ENCODE measurements around the gene CRADD.

The CRADD gene

GRCh38 chr12:93790472-93791152, 113.4 kb downstream of the CRADD start:
- TF ChIP-seq CTCF (conservative IDR thresholded peaks at IDR 0.05; ENCODE audit: low read depth): no peak
- DNase-seq (ENCODE audit: low spot score): peak; percentile 82
- H3K27ac ChIP-seq: no peak overlapping the region
- POLR2A ChIA-PET (ENCODE audit: low non-redundant PET): no interaction called here
- CTCF ChIA-PET: interaction anchor here (0.6 to 0.7 kb wide), 2 partner anchors 21 to 1550 kb away, joined by 3 read pairs; no protein-coding TSS in a partner anchor

GRCh38 chr12:93793007-93793406, 115.8 kb downstream of the CRADD start:
- no peak overlapping the region for H3K27ac ChIP-seq
- ChIA-PET CTCF (no interaction called here), POLR2A (ENCODE audit: low non-redundant PET) (no interaction called here)
- DNase-seq (ENCODE audit: low spot score): no peak
- TF ChIP-seq CTCF (conservative IDR thresholded peaks at IDR 0.05; ENCODE audit: low read depth): no peak

DNA sequence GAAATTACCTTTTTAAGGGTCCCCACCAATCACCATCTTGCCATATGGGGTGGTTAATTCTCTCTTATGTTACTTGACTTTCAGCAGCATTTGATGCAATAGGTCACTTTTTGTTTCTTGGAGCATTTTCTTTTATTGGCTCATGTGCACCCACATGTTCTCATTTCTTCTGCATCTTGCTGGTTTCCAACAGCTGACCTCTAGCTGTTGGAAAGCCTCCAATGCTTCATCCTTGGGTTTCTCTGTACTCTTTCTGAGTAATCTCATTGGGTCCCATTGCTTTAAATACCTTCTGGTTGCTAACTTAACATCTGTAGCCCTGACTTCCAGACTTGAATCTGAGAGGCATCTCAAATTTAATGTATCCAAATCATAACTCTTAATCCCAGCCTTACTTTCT, 116.8 kb downstream of the CRADD start:
- TF ChIP-seq CTCF (conservative IDR thresholded peaks at IDR 0.05; ENCODE audit: low read depth): no peak
- POLR2A ChIA-PET (ENCODE audit: low non-redundant PET): no interaction called here
- no peak for DNase-seq (ENCODE audit: low spot score)
- CTCF ChIA-PET: interaction anchor here (0.6 kb wide), 1 partner anchor 13 kb away, joined by 3 read pairs; no protein-coding TSS in a partner anchor
- no peak overlapping the region for H3K27ac ChIP-seq

GRCh38 chr12:93794738-93795137, 117.6 kb downstream of the CRADD start:
- POLR2A ChIA-PET (ENCODE audit: low non-redundant PET): no interaction called here
- no peak for DNase-seq (ENCODE audit: low spot score)
- CTCF ChIA-PET: no interaction called here
- TF ChIP-seq CTCF (conservative IDR thresholded peaks at IDR 0.05; ENCODE audit: low read depth): no peak
- H3K27ac ChIP-seq: no peak overlapping the region

DNA sequence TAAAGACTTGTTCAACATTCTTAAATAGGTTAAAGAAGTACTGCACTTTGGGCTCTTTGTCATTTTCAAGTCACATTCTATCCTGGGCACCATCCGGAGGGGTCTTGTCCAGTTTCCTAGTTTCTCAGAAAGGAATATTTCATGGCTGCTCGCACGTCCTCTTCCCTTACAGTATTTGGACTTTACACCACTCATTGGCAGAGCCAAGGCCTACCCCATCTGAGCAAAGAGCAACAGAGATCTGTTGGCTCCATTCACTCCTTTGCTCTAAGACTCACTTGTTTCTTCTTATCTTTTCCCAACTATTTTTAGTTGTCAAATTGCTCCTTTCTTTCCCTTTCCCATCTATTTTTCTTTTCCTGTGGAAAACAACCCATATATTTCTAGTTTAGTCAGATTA, 118.2 kb downstream of the CRADD start:
- H3K27ac ChIP-seq: no peak overlapping the region
- no peak for TF ChIP-seq CTCF (conservative IDR thresholded peaks at IDR 0.05; ENCODE audit: low read depth)
- DNase-seq (ENCODE audit: low spot score): no peak
- CTCF ChIA-PET: interaction anchor here (0.6 kb wide), 1 partner anchor 1585 kb away, joined by 4 read pairs; no protein-coding TSS in a partner anchor
- POLR2A ChIA-PET (ENCODE audit: low non-redundant PET): no interaction called here

DNA sequence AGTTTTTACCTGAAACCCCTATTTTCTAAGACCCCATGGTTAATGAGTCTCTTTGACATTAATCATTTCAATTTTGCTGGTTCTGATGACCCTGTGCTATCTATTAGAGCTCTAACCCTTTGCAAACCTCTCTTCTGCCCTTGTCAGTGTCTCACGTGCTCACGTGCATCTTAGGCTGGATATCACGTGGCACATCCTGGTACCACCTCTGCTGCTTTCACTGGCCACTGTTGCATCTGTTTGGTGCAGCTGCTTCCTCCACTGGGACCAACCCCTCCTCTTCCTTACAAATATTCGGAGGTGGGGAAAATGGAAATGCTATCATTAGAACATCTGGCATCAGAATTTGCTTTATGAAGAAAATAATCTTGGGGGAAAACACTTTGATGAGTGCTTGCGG, 119.6 kb downstream of the CRADD start:
- POLR2A ChIA-PET (ENCODE audit: low non-redundant PET): no interaction called here
- no peak for DNase-seq (ENCODE audit: low spot score)
- CTCF ChIA-PET: no interaction called here
- TF ChIP-seq CTCF (conservative IDR thresholded peaks at IDR 0.05; ENCODE audit: low read depth): no peak
- no peak overlapping the region for H3K27ac ChIP-seq
